HepG2 (cell line): Measurements from ENCODE around the gene PARP3. TPM values are rescaled to one million over a fixed set of nuclear protein-coding genes. Genes with fewer than 3 reads are reported as not detected.

ENCODE experiments used
- ATAC-seq: fragments of 200-7000 bp; cut with Tn5 transposase; 3 replicates; pipeline ENCODE4 v1.9.1; 2020; ENCODE audit warnings: mild to moderate bottlenecking, moderate library complexity
- BruUV-seq: library from RNA; stranded (reverse); fragments of 400-500 nt; replicated peaks from 2 replicates; lab custom pipeline; 2021; lab: Mats Ljungman, UMichigan
- CTCF ChIA-PET: fragments of 300-600 bp; formaldehyde crosslinking; extraction: SDS; loops from one replicate; lab custom pipeline; 2021; ENCODE audit warnings: low total read pairs, inconsistent platforms, low intra/inter-chr PET ratio; lab: Yijun Ruan, JAX
- POLR2A ChIA-PET: fragments of 350-600 bp; sonication (Branson Sonifier 250); formaldehyde crosslinking; loops from one replicate; lab custom pipeline; 2020; ENCODE audit warnings: antibody characterized with exemption, inconsistent platforms; lab: Yijun Ruan, JAX
- DNase-seq: peaks from one replicate; pipeline ENCODE4 v3.0.0-alpha.2; 2015; ENCODE audit warnings: low spot score
- FAIRE-seq: peaks from 3 replicates; lab custom pipeline; 2011; peaks lifted over from hg19 to GRCh38; lab: Jason Lieb, UNC
- H2AFZ ChIP-seq: one replicate; pipeline ENCODE4 v1.6.1; 2011; ENCODE audit warnings: low read length, inconsistent platforms
- H3K27ac ChIP-seq: fragments of 300-600 bp; 3 replicates; pipeline ENCODE4 v1.8.0; 2011; ENCODE audit warnings: mixed run types, mild to moderate bottlenecking, mixed read lengths, low read length, inconsistent platforms; ENCODE audit not compliant: insufficient read depth; ENCODE audit errors: extremely low read length
- H3K27me3 ChIP-seq, 2 experiments: fragments of 200-600 bp in 1 of 2; 2 replicates in 1 of 2; 3 replicates in 1 of 2; pipeline versions ENCODE4 v1.6.0 to v1.8.0; 2011; ENCODE audit warnings: low read length in 2 of 2, mild to moderate bottlenecking in 2 of 2, moderate library complexity in 2 of 2, inconsistent platforms in 1 of 2; ENCODE audit not compliant: insufficient read depth in 2 of 2, control insufficient read depth in 1 of 2
- H3K36me3 ChIP-seq, 2 experiments: fragments of 200-600 bp in 1 of 2; replicated peaks in 1 of 2; 2 replicates in 1 of 2; 3 replicates in 1 of 2; pipeline versions ENCODE4 v1.5.1 to v1.8.0; 2011; ENCODE audit warnings: low read length in 2 of 2, inconsistent platforms in 1 of 2; ENCODE audit not compliant: insufficient read depth in 2 of 2, control insufficient read depth in 1 of 2
- H3K4me1 ChIP-seq: 2 replicates; pipeline ENCODE4 v1.5.1; 2012; ENCODE audit warnings: low read length, inconsistent platforms; ENCODE audit not compliant: insufficient read depth
- H3K4me2 ChIP-seq: 2 replicates; pipeline ENCODE4 v1.6.0; 2011; ENCODE audit warnings: low read depth, low read length, inconsistent platforms
- H3K4me3 ChIP-seq, 3 experiments: fragments of 200-600 bp in 1 of 3; sonication (generic), shearing (Covaris generic) in 1 of 3; replicated peaks in 1 of 3; 2 replicates each; pipeline ENCODE4 v1.5.1; 2011 to 2016; ENCODE audit warnings: low read length in 3 of 3, inconsistent platforms in 2 of 3, low read depth in 2 of 3, mild to moderate bottlenecking in 2 of 3, control low read depth in 1 of 3, mixed read lengths in 1 of 3; ENCODE audit not compliant: insufficient read depth in 1 of 3
- H3K79me2 ChIP-seq: one replicate; pipeline ENCODE4 v1.6.1; 2011; ENCODE audit warnings: low read length, inconsistent platforms; ENCODE audit not compliant: insufficient read depth
- H3K9ac ChIP-seq: 2 replicates; pipeline ENCODE4 v1.6.0; 2011; ENCODE audit warnings: mild to moderate bottlenecking, low read depth, low read length, inconsistent platforms; ENCODE audit not compliant: insufficient read depth
- H3K9me3 ChIP-seq: 2 replicates; pipeline ENCODE4 v1.5.1; 2012; ENCODE audit warnings: mild to moderate bottlenecking, low read length
- H4K20me1 ChIP-seq: 2 replicates; pipeline ENCODE4 v1.6.0; 2011; ENCODE audit warnings: inconsistent platforms, mild to moderate bottlenecking, low read length, moderate library complexity; ENCODE audit not compliant: insufficient read depth
- BCLAF1 ChIP-seq: fragments of 450-650 bp; IDR thresholded peaks from 2 replicates; pipeline ENCODE4 v1.6.1; 2017; ENCODE audit warnings: mild to moderate bottlenecking
- HOXA9 ChIP-seq: sonication (generic); formaldehyde crosslinking; IDR thresholded peaks from 2 replicates; pipeline ENCODE4 v1.8.1; 2022; ENCODE audit warnings: missing genetic modification reagents, mild to moderate bottlenecking, moderate library complexity, borderline replicate concordance
- KLF6 ChIP-seq: IDR thresholded peaks from 2 replicates; pipeline ENCODE4 v1.8.0; 2016; ENCODE audit warnings: missing biosample characterization, missing genetic modification reagents
- SIN3B ChIP-seq: fragments of 150-350 bp; IDR thresholded peaks from 2 replicates; pipeline ENCODE4 v1.6.1; 2014; ENCODE audit warnings: low read length
- SSRP1 ChIP-seq: IDR thresholded peaks from 2 replicates; pipeline ENCODE4 v1.6.1; 2016; ENCODE audit warnings: control low read depth
- ZSCAN25 ChIP-seq: sonication (generic); formaldehyde crosslinking; IDR thresholded peaks from 2 replicates; pipeline ENCODE4 v1.8.0; 2022; ENCODE audit warnings: mild to moderate bottlenecking, missing genetic modification reagents
- WGBS: methylation state at CpG from one replicate; pipeline ENCODE4 v1.1.6; 2017; ENCODE audit warnings: low lambda C conversion rate; 5-methylcytosine and 5-hydroxymethylcytosine counted together
- in situ Hi-C: cut with HindIII; loops from 2 replicates; pipeline ENCODE4 v1.10.0; 2017; ENCODE audit warnings: low pct_unique_long_range_greater_than_20kb; ENCODE audit not compliant: extremely low pct_ligation_motif_present
- intact Hi-C: fragments of 100-400 bp; cut with micrococcal nuclease; formaldehyde crosslinking; loops from one replicate; pipeline ENCODE4 v1.10.0; 2022; ENCODE audit not compliant: unreplicated experiment
- polyA plus RNA-seq, 8 experiments: library from polyadenylated mRNA; depleted of rRNA in 3 of 8; stranded (reverse) in 7 of 8; unstranded in 1 of 8; fragments of >200 nt; fragmentation: Illumina TruSeq in 4 of 8; extraction: Trizol in 4 of 8; gene quantifications; 2 replicates each; pipeline versions ENCODE4 v1.2.1 to v1.2.3, GENCODE V29; 2011 to 2016; ENCODE audit warnings: low read depth in 4 of 8, missing spikeins in 1 of 8, mixed read lengths in 1 of 8; ENCODE audit not compliant: insufficient read depth in 1 of 8
- total RNA-seq, 5 experiments: library from RNA; depleted of rRNA; stranded (reverse); fragments of >200 nt; fragmentation: Illumina TruSeq; extraction: Trizol; gene quantifications; 2 replicates each; pipeline ENCODE4 v1.2.3, GENCODE V29; 2016; ENCODE audit warnings: low read depth in 1 of 5

The PARP3 gene
- total and polyA plus RNA-seq, 2 of the 13 experiments (the other 11 are each of a cell fraction or from before 2014, with no cell fraction given): 11.2 to 21.5 TPM

- intact Hi-C loops (no loop called here), in situ Hi-C loops (no loop called here)
- Histone ChIP-seq H3K4me1 (peaks cover 26% of the 10 kb centered on the region), H3K79me2 (no peaks in the 10 kb centered on the region), H3K9ac (no peak overlapping the region), H3K27me3 (no peaks in the 10 kb centered on the region), H3K4me2 (no peak overlapping the region), H3K4me3 (no peak overlapping the region), H3K9me3 (no peaks in the 10 kb centered on the region), H2AFZ (no peak overlapping the region), H3K36me3 (no peaks in the 10 kb centered on the region), H4K20me1 (no peaks in the 10 kb centered on the region), H3K27ac (no peak overlapping the region)
- FAIRE-seq (no peak), ATAC-seq (no peak), DNase-seq (no peak)
- ChIA-PET POLR2A (interaction anchor here (0.7 kb wide), 1 partner anchor 15 kb away, joined by 3 read pairs; no protein-coding TSS in a partner anchor), CTCF (no interaction called here)
- BruUV-seq: no TSS peak
- no peak for TF ChIP-seq KLF6
- WGBS: 94% methylated on average over 4 of the region's 4 CpGs
These were observed 4.6 kb downstream of the PARP3 start for GRCh38 chr3:51946796-51947195.

DNA sequence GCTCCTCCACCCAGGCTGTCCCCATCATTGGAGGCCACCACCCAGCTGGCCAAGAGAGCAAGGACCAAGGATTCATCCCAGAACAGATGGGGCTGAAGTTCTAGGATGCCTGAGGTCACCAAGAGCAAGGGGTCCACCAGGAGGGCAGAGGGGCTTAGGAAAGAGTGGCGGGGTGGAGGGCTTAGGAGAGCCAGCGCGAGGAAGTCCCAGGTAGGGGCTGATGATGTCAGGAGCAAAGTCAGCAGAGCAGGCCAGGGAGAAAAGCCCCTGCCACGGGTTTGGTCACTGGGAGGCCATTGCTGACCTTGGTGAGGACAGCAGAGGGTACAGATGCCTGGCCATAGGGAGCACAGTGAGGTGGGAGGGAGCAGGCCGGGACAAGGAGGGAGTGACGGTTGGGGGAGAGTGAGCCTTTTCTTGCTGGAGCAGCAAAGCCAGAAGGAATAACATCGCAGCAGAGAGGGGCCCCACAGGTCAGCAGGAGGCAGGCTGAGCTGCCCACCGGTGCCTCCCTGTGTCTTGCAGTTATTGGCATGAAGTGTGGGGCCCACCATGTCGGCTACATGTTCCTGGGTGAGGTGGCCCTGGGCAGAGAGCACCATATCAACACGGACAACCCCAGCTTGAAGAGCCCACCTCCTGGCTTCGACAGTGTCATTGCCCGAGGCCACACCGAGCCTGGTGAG lies 5.2 kb downstream of the PARP3 start:
- H3K79me2 ChIP-seq: no peaks in the 10 kb centered on the region
- H4K20me1 ChIP-seq: no peaks in the 10 kb centered on the region
- WGBS: 81% methylated on average over 12 of the region's 13 CpGs
- TF ChIP-seq SSRP1 (CRISPR knock-in tag) (no peak), SIN3B (no peak), BCLAF1 (no peak), HOXA9 (CRISPR knock-in tag) (no peak), ZSCAN25 (CRISPR knock-in tag) (no peak)
- H3K4me2 ChIP-seq: no peak overlapping the region
- no peak overlapping the region for H3K9ac ChIP-seq
- in situ Hi-C loops (no loop called here), intact Hi-C loops (no loop called here)
- ChIA-PET CTCF (no interaction called here), POLR2A (interaction anchor here (0.7 kb wide), 1 partner anchor 15 kb away, joined by 3 read pairs; no protein-coding TSS in a partner anchor)
- no TSS peak for BruUV-seq
- peaks cover 29% of the 10 kb centered on the region for H3K4me1 ChIP-seq
- FAIRE-seq (no peak), ATAC-seq (no peak), DNase-seq (no peak)
- no peak overlapping the region for H2AFZ ChIP-seq
- no peak overlapping the region for H3K4me3 ChIP-seq
- H3K27ac ChIP-seq: no peak overlapping the region
- no peaks in the 10 kb centered on the region for H3K9me3 ChIP-seq
- H3K36me3 ChIP-seq: no peaks in the 10 kb centered on the region
- H3K27me3 ChIP-seq: no peaks in the 10 kb centered on the region
